ENCODE results near the gene SND1.

Gene SND1

GRCh38 chr7:127933146-127933545 lies 281.2 kb downstream of the SND1 start:
- no peak for DNase-seq (ENCODE audit: low spot score)
- in situ Hi-C loops (cut with MboI; ENCODE audit: low sequenced_read_pairs, unreplicated experiment): no loop called here
- no peak for TF ChIP-seq CTCF (IDR thresholded peaks at IDR 0.05; ENCODE audit: borderline replicate concordance, control extremely low read depth, extremely low read depth, insufficient read depth, missing control alignments)

DNA sequence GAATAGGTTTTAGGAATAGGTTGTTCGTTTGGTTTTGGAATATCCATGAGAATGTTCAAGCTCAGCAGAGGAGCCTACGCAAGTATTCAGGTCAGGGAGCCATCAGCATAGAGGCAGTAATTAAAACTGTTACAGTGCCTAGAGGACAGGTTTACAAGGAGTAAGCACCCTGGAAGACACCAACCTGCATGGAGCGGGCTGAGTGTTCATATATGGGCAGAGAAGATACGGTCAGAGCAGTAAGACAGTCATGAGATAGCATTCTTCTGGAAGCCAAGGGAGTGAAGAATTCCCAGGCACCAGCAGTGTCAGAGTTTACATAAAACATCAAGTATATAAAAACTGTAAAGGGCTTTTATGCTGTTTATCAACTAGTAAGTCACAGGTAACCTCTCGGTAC lies 282.7 kb downstream of the SND1 start:
- no peak for TF ChIP-seq CTCF (IDR thresholded peaks at IDR 0.05; ENCODE audit: borderline replicate concordance, control extremely low read depth, extremely low read depth, insufficient read depth, missing control alignments)
- no peak for DNase-seq (ENCODE audit: low spot score)
- in situ Hi-C loops (cut with MboI; ENCODE audit: low sequenced_read_pairs, unreplicated experiment): no loop called here

DNA sequence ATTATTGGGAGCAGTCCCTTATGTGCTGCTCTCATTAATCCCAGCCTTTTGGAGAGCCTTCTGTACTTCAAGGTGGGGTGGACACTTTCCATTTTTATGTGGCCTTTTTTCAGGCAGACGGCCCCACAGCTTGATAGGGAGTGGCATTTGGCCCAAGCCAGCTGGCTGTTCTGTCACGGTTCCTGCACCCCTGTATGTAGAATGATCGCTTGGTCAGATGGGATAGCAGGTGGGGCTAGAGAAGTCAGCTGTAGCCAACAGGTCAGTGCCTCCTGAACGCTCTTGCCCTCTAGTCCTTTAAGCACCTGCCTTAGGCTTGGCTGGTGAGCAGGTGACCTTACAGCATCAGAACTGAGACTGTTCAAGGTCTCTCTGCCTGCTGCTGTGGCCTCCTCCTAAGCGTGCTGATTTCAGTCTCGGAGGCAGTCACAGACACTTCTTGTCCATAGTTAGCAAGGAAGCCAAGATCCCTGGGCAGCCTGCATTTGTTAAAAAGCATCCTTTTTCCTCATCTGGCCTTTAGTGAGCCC lies 283.9 kb downstream of the SND1 start:
- in situ Hi-C loops (cut with MboI; ENCODE audit: low sequenced_read_pairs, unreplicated experiment): no loop called here
- no peak for DNase-seq (ENCODE audit: low spot score)
- no peak for TF ChIP-seq CTCF (IDR thresholded peaks at IDR 0.05; ENCODE audit: borderline replicate concordance, control extremely low read depth, extremely low read depth, insufficient read depth, missing control alignments)

- no peak for DNase-seq (ENCODE audit: low spot score)
- TF ChIP-seq CTCF (IDR thresholded peaks at IDR 0.05; ENCODE audit: borderline replicate concordance, control extremely low read depth, extremely low read depth, insufficient read depth, missing control alignments): no peak
- in situ Hi-C loops (cut with MboI; ENCODE audit: low sequenced_read_pairs, unreplicated experiment): no loop called here
These were observed 285.2 kb downstream of the SND1 start for GRCh38 chr7:127937066-127937680.

GRCh38 chr7:127938588-127938987 lies 286.6 kb downstream of the SND1 start:
- in situ Hi-C loops (cut with MboI; ENCODE audit: low sequenced_read_pairs, unreplicated experiment): no loop called here
- no peak for DNase-seq (ENCODE audit: low spot score)
- no peak for TF ChIP-seq CTCF (IDR thresholded peaks at IDR 0.05; ENCODE audit: borderline replicate concordance, control extremely low read depth, extremely low read depth, insufficient read depth, missing control alignments)

- no peak for DNase-seq (ENCODE audit: low spot score)
- TF ChIP-seq CTCF (IDR thresholded peaks at IDR 0.05; ENCODE audit: borderline replicate concordance, control extremely low read depth, extremely low read depth, insufficient read depth, missing control alignments): no peak
- in situ Hi-C loops (cut with MboI; ENCODE audit: low sequenced_read_pairs, unreplicated experiment): no loop called here
These were observed 288.6 kb downstream of the SND1 start for GRCh38 chr7:127940381-127941160.

All from GM13976 (cell line).